ENCODE measurements around the gene IRAK3. TPM values are rescaled to one million over a fixed set of nuclear protein-coding genes. Genes with fewer than 3 reads are reported as not detected.
"Not testable (repeated sequence)": the region's sequence is repeated elsewhere in the genome, so short reads cannot be mapped to it uniquely, and the experiment has no call there.

IRAK3 gene
- total and polyA plus RNA-seq, 2 experiments from 2014 or later = 1.2 to 8.6 TPM

- H3K27ac ChIP-seq = no peak overlapping the region
- no peak overlapping the region for H3K4me3 ChIP-seq
- H2AFZ ChIP-seq = no peak overlapping the region
- DNase-seq (ENCODE audit: low spot score) = no peak
- H3K4me2 ChIP-seq = no peak overlapping the region
- H3K36me3 ChIP-seq (replicated peaks; ENCODE audit: insufficient read depth, low read depth) = no peaks in the 10 kb centered on the region
- no peaks in the 10 kb centered on the region for H3K9me2 ChIP-seq (replicated peaks; ENCODE audit: insufficient read depth)
- no peaks in the 10 kb centered on the region for H4K20me1 ChIP-seq (ENCODE audit: insufficient read depth, poor library complexity, severe bottlenecking)
- H3K9me3 ChIP-seq (ENCODE audit: low read depth) = no peaks in the 10 kb centered on the region
- H3K79me2 ChIP-seq = no peaks in the 10 kb centered on the region
- H3K27me3 ChIP-seq = no peaks in the 10 kb centered on the region
- H3K4me1 ChIP-seq (ENCODE audit: insufficient read depth) = no peaks in the 10 kb centered on the region
- no peak for TF ChIP-seq CTCF (IDR thresholded peaks at IDR 0.05; ENCODE audit: poor library complexity)
- TF ChIP-seq EZH2phosphoT487 (IDR thresholded peaks at IDR 0.05; ENCODE audit: low read depth, severe bottlenecking, unreplicated experiment) = no peak
- TF ChIP-seq EZH2 (IDR thresholded peaks at IDR 0.05; ENCODE audit: borderline replicate concordance) = no peak
Observed at GRCh38 chr12:66199831-66200509, 11.0 kb downstream of the IRAK3 start.

GRCh38 chr12:66203820-66204219, 14.8 kb downstream of the IRAK3 start:
- Histone ChIP-seq H3K27me3 (no peaks in the 10 kb centered on the region), H4K20me1 (ENCODE audit: insufficient read depth, poor library complexity, severe bottlenecking) (no peaks in the 10 kb centered on the region), H3K4me1 (ENCODE audit: insufficient read depth) (no peaks in the 10 kb centered on the region), H3K9me2 (replicated peaks; ENCODE audit: insufficient read depth) (no peaks in the 10 kb centered on the region), H3K27ac (no peak overlapping the region), H3K79me2 (no peaks in the 10 kb centered on the region), H3K9me3 (ENCODE audit: low read depth) (no peaks in the 10 kb centered on the region), H3K36me3 (replicated peaks; ENCODE audit: insufficient read depth, low read depth) (no peaks in the 10 kb centered on the region), H3K4me2 (no peak overlapping the region), H3K4me3 (no peak overlapping the region), H2AFZ (no peak overlapping the region)
- WGBS (ENCODE audit: low lambda C conversion rate, missing lambda C conversion rate) = 81% methylated on average over 4 of the region's 4 CpGs
- no peak for DNase-seq (ENCODE audit: low spot score)
- TF ChIP-seq EZH2 (IDR thresholded peaks at IDR 0.05; ENCODE audit: borderline replicate concordance) (no peak), EZH2phosphoT487 (IDR thresholded peaks at IDR 0.05; ENCODE audit: low read depth, severe bottlenecking, unreplicated experiment) (no peak), CTCF (IDR thresholded peaks at IDR 0.05; ENCODE audit: poor library complexity) (no peak)

GRCh38 chr12:66206141-66206540, 17.1 kb downstream of the IRAK3 start:
- TF ChIP-seq CTCF (IDR thresholded peaks at IDR 0.05; ENCODE audit: poor library complexity) (no peak), EZH2 (IDR thresholded peaks at IDR 0.05; ENCODE audit: borderline replicate concordance) (no peak), EZH2phosphoT487 (IDR thresholded peaks at IDR 0.05; ENCODE audit: low read depth, severe bottlenecking, unreplicated experiment) (no peak)
- Histone ChIP-seq H3K4me1 (ENCODE audit: insufficient read depth) (no peaks in the 10 kb centered on the region), H3K36me3 (replicated peaks; ENCODE audit: insufficient read depth, low read depth) (no peaks in the 10 kb centered on the region), H3K9me3 (ENCODE audit: low read depth) (no peaks in the 10 kb centered on the region), H4K20me1 (ENCODE audit: insufficient read depth, poor library complexity, severe bottlenecking) (no peaks in the 10 kb centered on the region), H3K9me2 (replicated peaks; ENCODE audit: insufficient read depth) (no peaks in the 10 kb centered on the region), H3K79me2 (no peaks in the 10 kb centered on the region), H3K27me3 (no peaks in the 10 kb centered on the region), H3K4me3 (no peak overlapping the region), H3K27ac (no peak overlapping the region), H2AFZ (no peak overlapping the region), H3K4me2 (no peak overlapping the region)
- no peak for DNase-seq (ENCODE audit: low spot score)
- 53% methylated on average over 1 of the region's 1 CpG for WGBS (ENCODE audit: low lambda C conversion rate, missing lambda C conversion rate)

GRCh38 chr12:66210840-66211239, 21.8 kb downstream of the IRAK3 start:
- Histone ChIP-seq H3K79me2 (no peaks in the 10 kb centered on the region), H4K20me1 (ENCODE audit: insufficient read depth, poor library complexity, severe bottlenecking) (no peaks in the 10 kb centered on the region), H3K4me1 (ENCODE audit: insufficient read depth) (no peaks in the 10 kb centered on the region), H3K4me3 (no peak overlapping the region), H3K36me3 (replicated peaks; ENCODE audit: insufficient read depth, low read depth) (no peaks in the 10 kb centered on the region), H3K9me3 (ENCODE audit: low read depth) (no peaks in the 10 kb centered on the region), H3K9me2 (replicated peaks; ENCODE audit: insufficient read depth) (no peaks in the 10 kb centered on the region), H3K27ac (no peak overlapping the region), H3K4me2 (no peak overlapping the region), H2AFZ (no peak overlapping the region), H3K27me3 (no peaks in the 10 kb centered on the region)
- TF ChIP-seq EZH2phosphoT487 (IDR thresholded peaks at IDR 0.05; ENCODE audit: low read depth, severe bottlenecking, unreplicated experiment) = no peak
- TF ChIP-seq EZH2 (IDR thresholded peaks at IDR 0.05; ENCODE audit: borderline replicate concordance) = no peak
- no peak for TF ChIP-seq CTCF (IDR thresholded peaks at IDR 0.05; ENCODE audit: poor library complexity)
- no peak for DNase-seq (ENCODE audit: low spot score)

- 97% methylated on average over 2 of the region's 2 CpGs for WGBS (ENCODE audit: low lambda C conversion rate, missing lambda C conversion rate)
- not testable (repeated sequence) for H3K79me2 ChIP-seq; H3K9me3 ChIP-seq (ENCODE audit: low read depth); H3K27ac ChIP-seq; H3K36me3 ChIP-seq (replicated peaks; ENCODE audit: insufficient read depth, low read depth); H4K20me1 ChIP-seq (ENCODE audit: insufficient read depth, poor library complexity, severe bottlenecking); H3K4me1 ChIP-seq (ENCODE audit: insufficient read depth); H3K4me2 ChIP-seq; DNase-seq (ENCODE audit: low spot score); H3K9me2 ChIP-seq (replicated peaks; ENCODE audit: insufficient read depth); H2AFZ ChIP-seq; H3K4me3 ChIP-seq; H3K27me3 ChIP-seq
Observed at GRCh38 chr12:66211573-66211972, 22.6 kb downstream of the IRAK3 start.
